Fibroblast of peridontal ligament (primary cell): ENCODE results near the gene LORICRIN.

Source experiments
- DNase-seq: peaks from one replicate; pipeline ENCODE4 v3.0.0-alpha.2; 2010; ENCODE audit errors: extremely low read depth

LORICRIN gene

DNA sequence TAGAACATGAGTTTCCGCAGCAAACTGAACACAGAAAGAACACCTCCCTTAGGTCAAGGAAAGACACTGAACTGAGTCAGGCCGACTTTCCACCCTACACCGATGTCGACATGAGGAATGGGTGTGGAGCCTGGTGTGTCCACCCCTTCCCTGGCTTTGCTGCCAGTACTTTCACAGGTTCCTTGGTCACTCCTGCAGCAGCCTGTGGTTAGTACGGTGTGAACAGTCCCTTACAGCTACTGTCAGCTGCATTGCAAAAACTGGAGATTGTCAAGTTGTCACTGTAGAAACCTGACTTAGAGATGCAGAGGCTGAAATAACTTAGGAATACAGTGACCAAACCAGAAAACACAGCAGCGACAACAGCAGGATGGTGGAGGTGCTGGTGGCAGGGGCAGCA, 46.2 kb downstream of the LORICRIN start:
- DNase-seq, result no peak

DNA sequence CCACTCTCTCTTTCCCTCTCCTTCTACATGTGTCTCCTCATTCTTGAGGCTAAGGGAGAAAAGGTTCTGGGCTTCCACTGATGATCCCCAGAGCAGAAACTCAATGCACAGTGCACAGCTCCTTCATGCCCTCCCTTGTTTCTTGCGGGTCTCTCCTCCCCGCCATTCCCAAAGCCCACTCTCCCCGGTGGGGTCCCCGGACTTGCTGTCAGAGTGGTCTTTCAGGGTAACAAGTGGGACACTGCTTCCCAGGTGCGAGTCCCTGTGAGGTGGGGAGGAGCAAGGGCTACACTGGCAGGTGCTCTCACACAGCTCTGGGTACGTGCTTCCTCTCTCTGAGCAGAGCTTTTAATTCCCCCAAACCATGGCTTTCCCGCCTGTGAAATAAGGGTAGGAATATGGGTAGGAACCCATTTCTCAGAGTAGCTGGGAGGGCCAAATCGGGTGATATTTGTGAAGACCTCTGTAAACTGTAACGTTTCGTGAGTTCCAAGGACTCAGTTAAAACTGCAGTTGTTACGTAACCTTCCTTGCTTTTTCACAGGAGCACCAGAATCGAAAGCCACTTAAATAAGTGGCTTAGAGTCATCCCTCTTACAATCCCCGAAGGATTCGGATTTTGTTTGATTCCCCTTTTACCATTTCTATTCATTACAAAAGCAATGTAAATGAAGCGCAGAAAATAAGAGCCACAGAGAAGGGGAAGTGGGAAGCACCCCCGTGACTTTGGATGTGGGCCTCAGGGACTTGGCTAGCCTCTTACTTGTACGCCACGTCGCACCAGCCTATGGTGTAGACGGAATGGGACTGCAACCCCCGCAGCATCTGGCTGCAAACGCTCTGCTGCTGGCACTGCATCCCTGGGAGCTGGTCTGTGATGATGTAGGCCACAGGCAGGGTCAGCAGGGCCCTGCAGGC, 47.1 kb downstream of the LORICRIN start:
- DNase-seq, result no peak

- no peak for DNase-seq
Observed at GRCh38 chr1:153307221-153307600, 47.7 kb downstream of the LORICRIN start.

- no peak for DNase-seq
Observed at GRCh38 chr1:153308540-153308939, 49.1 kb downstream of the LORICRIN start.

DNA sequence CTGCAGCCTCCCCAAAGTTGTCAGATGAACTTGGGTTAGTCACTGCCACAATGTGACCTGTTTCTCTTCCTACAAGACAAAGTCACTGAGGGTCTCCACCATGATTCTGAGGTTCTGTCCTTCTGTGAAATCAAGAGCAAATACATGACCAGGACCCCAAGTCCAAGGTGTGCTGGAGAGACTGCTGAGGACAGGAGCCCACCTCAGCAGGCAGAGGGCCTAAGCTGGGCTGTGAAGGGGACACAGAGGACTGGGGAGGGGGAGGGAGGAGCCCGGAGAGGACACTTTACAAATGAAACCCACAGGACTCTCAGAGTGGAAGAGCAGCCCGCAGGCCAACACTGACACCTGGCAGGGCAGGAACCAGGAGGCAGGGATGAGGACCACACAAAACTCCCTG, 50.0 kb downstream of the LORICRIN start:
- DNase-seq, result no peak

GRCh38 chr1:153310526-153310925, 51.0 kb downstream of the LORICRIN start:
- no peak for DNase-seq
